HG03565 (cell line): ENCODE measurements around the gene SKOR1.
A peak's percentile ranks its signal among the peaks of the same experiment; 100 is the strongest.

Source experiments
- ATAC-seq: cut with Tn5 transposase; IDR thresholded peaks from one replicate; pipeline ENCODE4 v1.9.1; 2021; ENCODE audit warnings: mild to moderate bottlenecking, moderate library complexity; ENCODE audit not compliant: unreplicated experiment

SKOR1 gene

GRCh38 chr15:67850994-67851571 lies 25.8 kb downstream of the SKOR1 start:
- no peak for ATAC-seq

- no peak for ATAC-seq
Measured at GRCh38 chr15:67852418-67852817, 27.1 kb downstream of the SKOR1 start.

DNA sequence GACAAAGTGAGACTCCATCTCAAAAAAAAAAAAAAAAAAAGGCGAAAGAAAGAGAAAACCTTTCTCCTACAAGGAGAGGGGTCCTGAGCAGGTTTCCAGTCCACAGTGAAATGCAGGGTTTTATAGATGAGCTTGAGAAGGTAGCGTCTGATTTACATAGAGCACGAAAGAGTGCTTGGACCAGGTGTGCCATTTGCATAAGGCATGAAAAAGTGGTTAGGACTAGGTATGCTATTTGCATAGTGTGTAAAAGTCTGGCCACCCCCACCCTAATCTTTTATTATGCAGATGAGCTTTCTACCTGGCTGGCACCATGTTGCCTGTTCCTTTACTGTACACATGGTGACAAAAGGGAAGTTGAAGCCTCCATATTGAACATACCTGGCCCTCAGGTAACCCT lies 28.1 kb downstream of the SKOR1 start:
- ATAC-seq = no peak

GRCh38 chr15:67854358-67854757 lies 29.0 kb downstream of the SKOR1 start:
- no peak for ATAC-seq

DNA sequence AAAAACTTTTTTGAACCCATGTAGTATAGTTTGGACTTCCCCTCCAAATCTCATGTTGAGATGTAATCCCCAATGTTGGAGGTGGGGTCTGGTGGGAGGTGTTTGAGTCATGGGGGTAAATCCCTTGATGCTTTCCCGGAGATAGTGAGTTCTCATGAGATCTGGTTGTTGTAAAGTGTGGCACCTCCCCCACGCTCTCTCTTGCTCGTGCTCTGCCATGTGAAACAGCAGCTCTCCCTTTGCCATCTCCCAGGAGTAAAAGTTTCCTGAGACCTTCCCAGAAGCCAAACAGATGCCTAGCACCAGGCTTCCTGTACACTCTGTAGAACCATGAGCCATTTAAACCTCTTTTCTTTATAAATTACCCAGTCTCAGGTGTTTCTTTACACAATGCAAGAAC lies 30.5 kb downstream of the SKOR1 start:
- ATAC-seq = no peak

GRCh38 chr15:67857220-67857619 lies 31.9 kb downstream of the SKOR1 start:
- no peak for ATAC-seq

GRCh38 chr15:67859331-67859946 lies 34.1 kb downstream of the SKOR1 start:
- ATAC-seq = no peak

DNA sequence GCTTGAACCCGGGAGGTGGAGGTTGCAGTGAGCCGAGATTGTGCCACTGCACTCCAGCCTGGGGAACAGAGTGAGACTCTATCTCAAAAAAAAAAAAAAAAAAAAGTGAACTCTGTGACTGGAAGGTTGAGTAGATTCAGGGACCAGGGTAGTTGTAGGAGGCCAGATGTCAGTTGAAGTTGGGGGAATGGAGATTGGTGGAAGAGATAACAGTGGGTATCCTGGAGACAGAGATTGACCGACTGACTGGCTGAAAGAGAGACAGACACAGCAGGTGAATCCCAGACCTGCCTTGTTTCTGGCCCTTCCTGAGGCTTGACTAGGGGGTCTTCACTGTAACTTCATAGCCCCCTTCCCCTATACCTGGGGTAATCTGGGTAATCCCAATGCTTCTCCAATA lies 36.7 kb downstream of the SKOR1 start:
- no peak for ATAC-seq

- ATAC-seq = no peak
Measured at GRCh38 chr15:67862750-67863441, 37.6 kb downstream of the SKOR1 start.

- peak; percentile 52 for ATAC-seq
Measured at GRCh38 chr15:67863442-67863987, 38.2 kb downstream of the SKOR1 start.

GRCh38 chr15:67865331-67865730 lies 40.0 kb downstream of the SKOR1 start:
- no peak for ATAC-seq

DNA sequence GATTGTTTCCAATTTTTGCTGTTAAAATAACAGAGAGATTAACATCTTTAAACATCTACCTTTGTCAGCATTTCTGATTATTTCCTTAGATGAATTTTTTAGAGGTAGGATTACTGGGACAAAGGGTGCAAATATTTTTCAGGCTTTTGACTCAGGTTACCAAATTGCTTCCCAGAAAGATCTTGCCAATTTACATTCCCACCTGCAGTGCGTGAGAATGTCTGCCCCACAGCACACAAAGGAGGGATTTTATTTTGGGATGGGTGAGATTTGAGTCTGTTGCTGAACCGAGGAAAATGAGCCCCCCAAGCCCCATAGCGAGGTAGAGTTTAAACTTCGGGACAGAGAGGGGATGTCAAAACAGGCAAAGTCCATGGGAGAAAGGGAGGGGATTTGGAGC lies 40.5 kb downstream of the SKOR1 start:
- no peak for ATAC-seq

DNA sequence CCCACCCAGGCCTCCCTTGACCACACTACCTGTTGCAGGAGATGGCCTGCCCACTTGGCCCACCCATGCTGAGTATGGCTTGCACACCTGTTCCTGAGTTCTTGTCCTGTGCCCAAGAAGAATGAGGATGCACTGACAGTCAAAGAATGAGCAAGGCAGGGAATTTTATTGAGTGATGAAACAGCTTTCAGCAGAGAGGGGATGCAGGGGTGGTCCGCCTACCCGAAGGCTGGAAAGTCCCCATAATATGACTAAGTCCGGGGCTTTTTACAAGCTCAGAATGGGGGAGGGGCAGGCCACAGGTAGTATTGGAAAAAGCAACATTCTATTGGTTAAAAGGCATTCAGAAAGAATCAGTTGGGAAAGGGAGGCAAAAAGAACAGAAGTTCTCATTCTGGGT lies 44.4 kb downstream of the SKOR1 start:
- ATAC-seq = no peak

- ATAC-seq = no peak
Measured at GRCh38 chr15:67870868-67871408, 45.6 kb downstream of the SKOR1 start.

DNA sequence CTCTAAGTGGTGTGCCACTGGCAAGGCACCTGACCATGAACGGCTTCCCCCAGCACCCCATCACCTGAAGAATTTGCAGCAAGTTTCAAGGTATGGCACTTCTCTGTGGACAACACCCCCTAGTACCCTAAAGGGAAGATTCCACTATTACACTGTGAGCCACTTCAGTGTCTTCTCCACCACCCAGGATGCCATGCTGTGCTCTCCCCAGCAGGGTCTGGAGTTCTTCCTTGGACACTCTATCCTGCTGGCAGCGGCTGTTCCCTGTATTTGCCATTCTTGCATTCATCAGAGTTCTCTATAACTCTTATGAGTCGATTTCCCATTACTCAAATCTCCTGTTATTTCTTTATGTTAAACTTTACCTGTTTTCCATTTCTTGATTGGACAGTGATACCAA lies 48.5 kb downstream of the SKOR1 start:
- no peak for ATAC-seq

DNA sequence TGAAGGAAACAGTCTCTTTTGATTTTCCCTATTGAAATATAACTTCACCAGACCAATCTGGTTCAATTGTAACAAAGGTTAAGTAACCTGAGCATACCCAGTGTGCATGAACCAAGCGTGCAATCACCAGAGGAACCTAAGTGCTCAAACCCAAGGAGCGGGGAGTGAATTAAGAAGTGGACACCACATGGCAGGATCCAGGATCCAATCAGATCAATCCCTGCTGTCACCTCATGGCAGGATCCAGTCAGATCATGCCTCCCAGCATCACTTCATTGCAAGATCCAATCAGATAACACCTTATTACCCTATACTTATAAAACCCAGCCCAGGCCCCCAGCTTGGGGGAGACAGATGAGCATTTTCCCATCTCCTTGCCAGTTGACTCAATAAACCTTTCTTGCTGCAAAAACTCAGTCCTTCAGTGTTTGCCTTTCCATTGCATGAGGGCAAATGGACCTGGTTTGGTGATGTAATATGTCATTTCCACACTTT lies 53.5 kb downstream of the SKOR1 start:
- ATAC-seq = no peak

GRCh38 chr15:67879440-67880129 lies 54.3 kb downstream of the SKOR1 start:
- ATAC-seq = no peak

DNA sequence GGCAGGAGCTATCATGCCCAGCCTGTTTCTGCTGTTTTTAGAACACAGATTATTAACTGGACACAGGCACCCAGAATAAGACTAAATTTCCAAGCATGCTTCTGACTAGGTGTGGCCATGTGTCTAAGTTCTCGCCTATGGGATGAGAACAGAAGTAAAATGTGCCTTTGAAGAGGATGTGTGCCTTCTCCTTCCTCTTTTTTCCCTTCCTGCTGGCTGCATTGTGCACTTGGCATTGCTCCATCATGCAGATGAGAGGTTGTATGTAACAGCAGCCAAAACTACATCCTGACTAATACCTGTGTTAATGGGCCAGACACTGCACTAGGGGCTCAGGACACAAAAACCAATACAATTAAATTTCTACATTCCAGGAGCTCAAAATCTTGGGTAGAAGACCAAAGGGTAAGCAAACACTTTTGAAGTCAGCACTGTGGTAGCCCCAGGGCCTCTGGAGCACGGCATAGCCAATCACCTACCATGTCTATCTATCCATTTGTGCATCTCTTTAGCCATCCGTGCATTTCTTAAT lies 55.4 kb downstream of the SKOR1 start:
- no peak for ATAC-seq

DNA sequence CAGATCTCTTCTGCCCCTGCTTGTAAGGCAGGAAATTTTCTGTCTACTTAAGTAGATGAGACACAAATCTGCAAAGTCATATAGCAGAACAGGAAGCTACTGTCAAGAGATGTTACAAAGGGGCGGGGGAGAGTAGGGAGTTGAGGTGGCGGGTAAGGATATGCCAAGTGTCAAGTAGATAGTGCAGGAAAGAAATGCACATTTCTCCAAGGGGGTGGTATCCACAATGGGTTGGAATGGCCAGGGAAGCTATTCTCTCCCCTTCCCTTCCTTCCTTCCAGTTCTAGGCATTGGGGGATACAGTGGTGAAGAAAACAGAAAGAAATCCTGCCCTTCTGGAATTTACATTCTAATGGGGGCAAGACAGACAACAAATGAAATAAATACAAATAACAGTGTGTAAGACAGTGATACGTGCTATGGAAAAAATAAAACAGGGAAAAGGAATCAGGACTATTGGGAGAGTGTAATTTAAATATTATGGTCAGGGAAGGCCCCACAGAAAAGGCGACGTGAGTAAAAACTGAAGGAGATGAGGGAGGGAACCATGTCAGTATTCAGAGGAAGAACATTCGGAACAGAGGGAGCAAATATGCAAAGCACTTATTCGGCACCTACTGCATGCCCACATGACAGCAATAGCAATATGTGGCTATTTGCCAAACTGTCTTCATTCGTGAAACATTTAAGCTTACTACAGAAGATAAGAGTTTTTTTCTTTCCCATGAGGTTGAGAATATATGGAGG lies 57.4 kb downstream of the SKOR1 start:
- no peak for ATAC-seq

- no peak for ATAC-seq
Measured at GRCh38 chr15:67883234-67883773, 58.0 kb downstream of the SKOR1 start.
